ENCODE measurements around the gene B3GALNT2.
"Not testable (repeated sequence)": the region's sequence is repeated elsewhere in the genome, so short reads cannot be mapped to it uniquely, and the experiment has no call there.

Gene B3GALNT2

GRCh38 chr1:235504122-235504493, at the start of gene B3GALNT2:
TSS of gene B3GALNT2 (minus strand) at chr1:235504452. CDS start at chr1:235504252, 200 bp downstream.
- DNase-seq: no peak

- no peak for DNase-seq
Measured at GRCh38 chr1:235553112-235553551, 48.9 kb upstream of the B3GALNT2 start.

- no peak for DNase-seq
Measured at GRCh38 chr1:235552146-235552716, 48.0 kb upstream of the B3GALNT2 start.

GRCh38 chr1:235549351-235550139, 45.3 kb upstream of the B3GALNT2 start:
- DNase-seq: no peak

GRCh38 chr1:235546369-235547155, 42.3 kb upstream of the B3GALNT2 start:
- not testable (repeated sequence) for DNase-seq

- no peak for DNase-seq
Measured at GRCh38 chr1:235545292-235545930, 41.2 kb upstream of the B3GALNT2 start.

- DNase-seq: not testable (repeated sequence)
Measured at GRCh38 chr1:235542845-235543244, 38.6 kb upstream of the B3GALNT2 start.

GRCh38 chr1:235533476-235534168, 29.4 kb upstream of the B3GALNT2 start:
- DNase-seq: no peak

- no peak for DNase-seq
Measured at GRCh38 chr1:235532360-235532759, 28.1 kb upstream of the B3GALNT2 start.

GRCh38 chr1:235527196-235527814, 23.1 kb upstream of the B3GALNT2 start:
- DNase-seq: no peak

GRCh38 chr1:235525314-235525713, 21.1 kb upstream of the B3GALNT2 start:
- DNase-seq: no peak

GRCh38 chr1:235516862-235517446, 12.7 kb upstream of the B3GALNT2 start:
- DNase-seq: no peak

- DNase-seq: no peak
Measured at GRCh38 chr1:235515844-235516512, 11.7 kb upstream of the B3GALNT2 start.

- DNase-seq: peak in 5 of 56 donors; percentile 1 to 35 (median 18)
Measured at GRCh38 chr1:235513495-235514366, 9.5 kb upstream of the B3GALNT2 start.

GRCh38 chr1:235511470-235512240, 7.4 kb upstream of the B3GALNT2 start:
- DNase-seq: peak in 1 of 56 donors; percentile 19

- DNase-seq: no peak
Measured at GRCh38 chr1:235510823-235511222, 6.6 kb upstream of the B3GALNT2 start.

- DNase-seq: no peak
Measured at GRCh38 chr1:235507623-235508022, 3.4 kb upstream of the B3GALNT2 start.

Measured in nucleus accumbens (tissue), 56 donors.